HG03196 (cell line): ENCODE data around the gene RETSAT.
A peak's percentile ranks its signal among the peaks of the same experiment; 100 is the strongest.
"Not testable (repeated sequence)": the region's sequence is repeated elsewhere in the genome, so short reads cannot be mapped to it uniquely, and the experiment has no call there.

ENCODE experiments used
- ATAC-seq: cut with Tn5 transposase; IDR thresholded peaks from one replicate; pipeline ENCODE4 v1.9.1; 2021; ENCODE audit not compliant: unreplicated experiment

Gene RETSAT

GRCh38 chr2:85334928-85335327 is 19.4 kb downstream of the RETSAT start:
- no peak for ATAC-seq

GRCh38 chr2:85333877-85334276 is 20.5 kb downstream of the RETSAT start:
- ATAC-seq: not testable (repeated sequence)

DNA sequence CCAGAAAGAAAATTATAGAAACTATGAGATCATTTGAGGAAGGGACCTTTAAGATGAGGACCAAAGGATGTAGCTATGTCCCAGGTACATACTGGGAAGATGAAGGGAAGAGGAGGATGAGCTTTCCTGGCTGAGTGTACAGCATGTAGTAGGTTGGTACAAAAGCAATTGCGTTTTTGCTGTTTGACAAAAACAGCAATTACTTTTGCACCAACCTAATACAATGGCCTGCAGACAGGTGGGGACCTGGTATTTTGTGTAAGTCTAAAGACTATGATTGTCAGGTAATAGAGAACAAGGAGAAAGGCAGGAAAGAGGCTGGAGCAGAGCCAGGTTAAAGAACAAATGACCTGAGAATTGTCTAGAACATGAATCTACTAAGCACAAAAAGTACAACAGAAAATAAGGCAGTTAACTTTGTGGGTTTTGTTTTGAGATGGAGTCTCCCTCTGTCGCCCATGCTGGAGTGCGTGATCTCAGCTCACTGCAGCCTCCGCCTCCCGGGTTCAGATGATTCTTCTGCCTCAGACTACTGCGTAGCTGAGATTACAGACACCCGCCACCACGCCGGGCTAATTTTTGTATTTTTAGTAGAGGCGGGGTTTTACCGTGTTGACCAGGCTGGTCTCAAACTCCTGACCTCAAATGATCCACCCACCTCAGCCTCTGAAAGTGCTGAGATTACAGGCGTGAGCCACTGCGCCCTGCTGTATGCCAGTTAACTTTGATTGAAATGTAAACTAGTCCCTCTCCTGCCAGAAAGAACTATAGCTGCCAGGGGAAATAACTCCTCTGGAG is 23.3 kb downstream of the RETSAT start:
- no peak for ATAC-seq

GRCh38 chr2:85329701-85330100 is 24.6 kb downstream of the RETSAT start:
- not testable (repeated sequence) for ATAC-seq

DNA sequence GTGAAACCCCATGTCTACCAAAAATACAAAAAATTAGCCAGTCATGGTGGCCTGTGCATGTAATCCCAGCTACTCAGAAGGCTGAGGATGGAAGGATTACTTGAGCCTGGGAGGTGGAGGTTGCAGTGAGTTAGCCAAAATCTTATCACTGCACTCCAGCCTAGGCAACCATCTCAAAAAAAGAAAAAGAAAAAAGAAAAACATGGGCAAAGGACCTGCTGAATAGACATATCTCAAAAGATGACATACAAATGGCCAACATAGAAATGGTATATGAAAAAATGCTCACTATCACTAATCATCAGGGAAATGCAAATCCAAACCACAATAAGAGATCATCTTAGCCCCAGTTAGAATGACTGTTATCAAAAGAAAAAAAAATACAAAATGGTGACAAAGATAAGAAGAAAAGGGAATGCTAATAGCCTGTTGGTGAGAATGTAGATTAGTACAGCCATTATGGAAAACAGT is 25.1 kb downstream of the RETSAT start:
- ATAC-seq: no peak

GRCh38 chr2:85327822-85328617 is 26.3 kb downstream of the RETSAT start, which contains the start of gene TGOLN2:
Gene TGOLN2 (minus strand): TSS chr2:85327989. CDS start chr2:85327962, 27 bp downstream.
- ATAC-seq: peak; percentile 82

DNA sequence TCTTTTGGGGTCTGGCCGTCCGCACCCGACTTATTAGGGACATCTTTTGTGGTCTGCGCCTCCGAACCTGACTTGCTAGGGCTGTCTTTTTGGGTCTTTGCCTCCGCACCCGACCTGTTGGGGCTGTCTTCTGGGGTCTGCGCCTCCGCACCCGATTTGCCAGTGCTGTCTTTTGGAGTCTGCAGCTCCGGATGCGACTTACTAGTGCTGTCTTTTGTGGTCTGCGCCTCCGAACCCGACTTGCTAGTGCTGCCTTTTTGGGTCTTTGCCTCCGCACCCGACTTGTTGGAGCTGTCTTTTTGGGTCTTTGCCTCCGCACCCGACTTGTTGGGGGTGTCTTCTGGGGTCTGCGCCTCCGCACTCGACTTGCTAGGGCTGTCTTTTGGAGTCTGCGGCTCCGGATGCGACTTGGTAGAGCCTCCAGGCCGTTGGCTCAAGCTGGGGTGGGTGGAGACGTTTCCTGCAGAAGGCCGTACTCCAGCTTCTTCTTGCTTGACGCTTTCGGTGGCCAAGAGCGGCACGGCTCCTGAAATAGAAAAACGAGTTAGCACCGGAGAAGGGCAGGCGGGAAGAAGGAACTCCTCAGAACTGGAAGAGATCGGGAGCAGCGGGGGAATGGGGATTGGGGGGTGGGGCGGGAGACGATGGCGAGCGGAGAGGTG is 27.0 kb downstream of the RETSAT start:
- ATAC-seq: peak; percentile 34

DNA sequence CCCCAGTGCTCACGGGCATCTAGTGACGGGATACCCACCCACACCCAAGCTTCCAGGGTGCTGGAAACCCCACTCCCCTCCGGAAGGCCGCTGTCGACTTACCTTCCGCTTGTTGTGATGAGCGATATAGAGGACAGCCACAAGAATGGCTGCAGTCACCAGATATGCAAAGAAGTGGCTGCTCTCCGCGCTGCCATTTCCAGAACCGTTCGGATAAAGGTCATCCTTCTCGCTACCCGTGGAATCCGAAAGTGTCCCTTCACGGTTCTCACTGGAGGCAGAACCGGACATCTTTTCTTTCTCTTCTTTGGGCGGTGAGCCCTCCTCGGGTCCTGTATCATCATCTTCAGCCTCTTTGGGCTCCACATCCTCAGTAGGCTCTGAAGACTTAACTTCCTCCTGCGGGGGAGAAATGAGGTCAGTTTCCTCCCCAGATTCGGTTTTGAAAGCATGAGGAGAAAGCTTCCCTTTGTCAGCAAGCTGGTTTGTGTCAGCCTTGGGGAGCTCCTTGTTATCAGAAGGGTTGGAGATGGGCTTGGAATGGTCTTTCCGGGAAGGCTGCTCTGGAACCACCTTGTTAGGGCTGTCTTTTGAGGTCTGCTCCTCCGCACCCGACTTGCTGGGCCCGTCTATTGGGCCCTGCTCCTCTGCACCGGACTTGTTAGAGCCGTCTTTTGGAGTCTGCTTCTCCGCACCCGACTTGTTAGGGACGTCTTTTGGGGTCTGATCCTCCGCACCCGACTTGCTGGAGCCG is 27.7 kb downstream of the RETSAT start:
- ATAC-seq: peak; percentile 32

GRCh38 chr2:85325466-85325811 is 28.9 kb downstream of the RETSAT start:
- ATAC-seq: no peak

DNA sequence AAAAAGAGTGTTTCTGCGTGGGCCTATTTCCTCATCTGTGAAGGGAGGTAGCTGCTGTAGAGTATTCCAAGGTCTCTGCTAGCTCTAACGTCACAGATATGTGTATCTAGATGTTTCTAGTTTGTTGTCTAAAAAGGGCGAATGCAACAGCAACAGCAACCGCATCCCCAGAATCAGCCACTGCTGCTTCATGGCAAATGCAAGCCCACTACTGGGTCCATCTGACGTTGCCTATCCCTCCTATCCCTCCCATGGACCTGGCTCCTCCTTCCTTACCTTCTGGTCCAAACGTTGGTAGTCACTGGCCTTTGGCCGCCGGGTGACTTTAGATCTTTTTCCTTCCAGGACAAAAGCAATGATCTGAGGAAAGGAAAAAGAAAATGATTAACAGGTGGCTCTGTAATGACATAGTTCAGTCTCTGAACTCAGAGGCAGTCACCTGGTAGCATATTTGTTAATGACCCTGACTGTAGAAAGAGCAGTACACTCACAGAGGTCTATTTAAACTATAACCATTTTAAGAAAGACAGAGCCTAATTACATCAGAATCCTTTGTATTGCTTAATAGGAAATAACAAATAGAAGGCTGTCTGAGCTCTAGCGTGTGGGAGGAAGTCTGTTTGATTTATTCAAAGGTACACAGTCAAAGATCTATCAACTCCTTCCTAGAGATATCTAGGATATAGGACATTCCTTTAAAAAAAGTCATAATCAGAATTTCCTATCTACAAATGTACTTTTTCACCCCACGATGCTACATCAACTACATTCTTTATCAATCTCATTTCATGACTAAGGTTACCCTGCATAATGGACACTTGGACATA is 29.5 kb downstream of the RETSAT start:
- no peak for ATAC-seq

DNA sequence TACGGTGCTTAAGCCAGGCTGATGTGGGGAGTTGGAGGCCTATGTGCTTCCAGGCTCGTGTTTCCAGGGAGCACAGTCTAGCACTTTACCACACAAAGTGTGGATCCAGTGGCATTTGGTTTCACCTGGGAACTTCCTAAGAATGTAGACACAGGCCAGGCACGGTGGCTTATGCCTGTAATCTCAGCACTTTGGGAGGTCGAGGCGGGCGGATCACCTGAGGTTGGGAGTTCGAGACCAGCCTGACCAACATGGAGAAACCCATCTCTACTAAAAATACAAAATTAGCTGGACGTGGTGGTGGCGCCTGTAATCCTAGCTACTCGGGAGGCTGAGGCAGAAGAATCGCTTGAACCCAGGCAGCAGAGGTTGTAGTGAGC is 30.4 kb downstream of the RETSAT start:
- ATAC-seq: not testable (repeated sequence)

- no peak for ATAC-seq
Measured at GRCh38 chr2:85323351-85323987, 30.9 kb downstream of the RETSAT start.

DNA sequence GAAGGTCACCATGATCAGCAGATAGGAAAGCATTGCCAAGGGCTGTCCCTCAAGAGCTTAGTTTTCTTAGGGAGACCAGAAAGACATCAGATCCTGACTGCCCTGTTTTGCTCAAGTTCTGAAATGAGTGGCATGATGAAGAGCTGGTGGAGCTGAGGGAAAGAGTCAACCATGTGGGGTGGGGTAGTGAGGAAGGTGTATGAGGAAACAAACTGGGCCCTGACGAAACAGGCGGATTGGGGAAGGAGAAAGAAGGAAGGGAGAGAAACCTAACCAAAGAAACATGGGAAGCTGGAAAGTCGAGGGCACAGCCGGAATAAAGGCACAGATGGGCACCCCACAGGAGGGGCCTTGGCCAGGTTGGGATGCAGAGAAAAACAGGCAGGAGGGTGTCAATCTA is 34.5 kb downstream of the RETSAT start:
- ATAC-seq: no peak

DNA sequence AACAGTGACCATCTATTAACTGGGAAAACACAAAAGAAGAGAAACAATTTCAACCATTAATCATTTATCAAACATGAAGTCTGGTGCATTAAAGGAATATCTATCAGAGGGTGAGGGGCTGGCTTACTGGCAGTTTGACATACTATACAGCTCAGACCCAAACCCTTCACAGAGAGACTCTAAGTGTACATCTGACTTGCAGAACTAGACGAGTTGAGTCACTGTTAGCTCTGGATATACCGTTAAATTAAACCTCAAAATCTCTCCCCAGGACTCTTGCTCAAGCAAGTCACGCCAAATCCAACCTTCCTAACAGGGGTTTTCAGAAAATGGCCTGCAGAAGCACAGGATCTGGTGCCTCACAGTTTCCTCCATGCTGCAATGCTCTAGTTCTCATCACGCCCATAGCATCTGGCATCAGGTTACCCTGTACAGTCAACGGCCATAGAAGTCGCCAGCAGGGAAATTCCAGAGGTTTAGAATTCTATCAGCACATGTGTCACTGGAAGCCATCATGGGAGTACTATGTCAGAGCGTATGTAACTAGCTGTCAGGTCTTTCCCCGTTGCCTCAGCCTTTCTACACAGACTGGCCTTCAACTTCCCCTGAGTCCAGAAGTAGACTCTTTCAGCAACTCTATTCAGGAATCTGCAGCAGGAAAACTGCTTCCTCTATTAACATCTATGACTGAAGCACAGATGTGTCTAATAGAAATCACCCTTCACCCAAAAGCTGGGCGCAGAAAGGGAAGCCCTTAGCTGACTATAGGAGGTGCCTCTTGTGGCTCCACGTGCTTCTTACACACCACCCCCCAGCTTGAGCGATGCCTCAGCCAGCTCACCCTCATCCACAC is 35.9 kb downstream of the RETSAT start:
- ATAC-seq: no peak

GRCh38 chr2:85315921-85316320 is 38.4 kb downstream of the RETSAT start:
- not testable (repeated sequence) for ATAC-seq

DNA sequence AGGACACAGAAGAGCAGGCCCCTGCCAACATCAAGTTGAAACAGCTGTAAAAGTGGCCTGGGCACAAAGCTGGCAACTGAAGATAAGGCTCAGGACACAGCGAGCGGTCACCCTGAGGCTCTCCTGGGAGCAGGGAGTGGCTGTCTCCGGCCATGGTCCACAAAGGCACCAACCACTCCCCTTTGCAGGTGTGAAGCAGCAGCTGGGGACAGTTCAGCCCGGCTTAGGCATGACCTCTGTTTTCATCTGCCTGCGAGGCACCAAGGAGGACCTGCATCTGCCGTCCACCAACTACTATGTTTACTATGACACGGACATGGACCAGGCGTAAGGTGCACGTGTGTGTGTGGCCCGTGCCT is 39.5 kb downstream of the RETSAT start:
- no peak for ATAC-seq

GRCh38 chr2:85312404-85312803 is 41.9 kb downstream of the RETSAT start:
- no peak for ATAC-seq

DNA sequence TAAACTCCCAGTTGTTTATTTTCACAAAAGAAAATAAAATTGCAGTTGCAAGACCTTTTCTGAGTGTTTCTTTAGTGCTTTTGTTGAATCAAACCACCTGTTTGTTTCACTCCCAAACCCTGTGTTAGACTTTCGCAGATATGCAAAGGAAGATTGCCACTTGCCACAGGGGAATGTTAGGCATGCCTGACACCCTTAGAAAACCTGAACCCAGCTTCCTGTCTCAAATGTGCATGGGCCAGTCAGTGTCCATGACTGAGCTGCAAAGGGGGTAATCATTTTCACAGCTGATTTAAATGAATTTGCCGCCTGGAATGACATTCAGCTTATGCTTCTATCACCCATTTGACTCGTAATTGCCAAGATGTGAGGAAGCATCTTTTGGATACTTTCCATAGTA is 44.0 kb downstream of the RETSAT start:
- no peak for ATAC-seq
